HG02763 (cell line): ENCODE data around the gene SPRY1.

Experiments used
- ATAC-seq: cut with Tn5 transposase; IDR thresholded peaks from one replicate; pipeline ENCODE4 v1.9.1; 2021; ENCODE audit warnings: mild to moderate bottlenecking, moderate library complexity; ENCODE audit not compliant: unreplicated experiment

SPRY1 gene

GRCh38 chr4:123438031-123438430 lies 41.4 kb downstream of the SPRY1 start:
- no peak for ATAC-seq

GRCh38 chr4:123443401-123444289 lies 47.0 kb downstream of the SPRY1 start:
- peak; percentile 56 for ATAC-seq

GRCh38 chr4:123444290-123444731 lies 47.7 kb downstream of the SPRY1 start:
- peak; percentile 79 for ATAC-seq

GRCh38 chr4:123446865-123447474 lies 50.4 kb downstream of the SPRY1 start:
- no peak for ATAC-seq

GRCh38 chr4:123449362-123449761 lies 52.8 kb downstream of the SPRY1 start:
- no peak for ATAC-seq

DNA sequence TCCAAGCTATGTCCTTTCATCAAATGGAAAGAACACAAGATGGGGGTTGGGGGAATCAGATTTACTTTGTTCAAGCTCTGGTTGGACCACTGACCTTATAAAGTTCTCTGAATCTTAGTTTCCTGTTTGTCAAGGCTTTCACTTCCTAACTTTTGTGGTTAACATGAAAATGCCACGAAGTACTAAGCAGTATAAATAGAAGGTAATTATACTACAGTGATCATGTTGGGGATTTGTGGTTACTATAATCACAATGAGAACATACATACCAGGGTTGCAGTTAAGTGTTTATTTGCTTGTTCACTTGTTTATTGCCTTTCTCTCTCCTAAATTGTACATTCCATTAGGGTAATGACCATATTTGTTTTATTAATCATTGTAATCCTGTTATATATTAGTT lies 53.2 kb downstream of the SPRY1 start:
- ATAC-seq: peak; percentile 81

GRCh38 chr4:123450393-123450792 lies 53.8 kb downstream of the SPRY1 start:
- no peak for ATAC-seq

- ATAC-seq: no peak
Measured at GRCh38 chr4:123452616-123453015, 56.0 kb downstream of the SPRY1 start.

GRCh38 chr4:123453061-123453680 lies 56.6 kb downstream of the SPRY1 start:
- ATAC-seq: no peak
